HG02981 (cell line): Measurements from ENCODE around the gene AXIN2.
"Not testable (repeated sequence)": the region's sequence is repeated elsewhere in the genome, so short reads cannot be mapped to it uniquely, and the experiment has no call there.

Source experiments
- ATAC-seq: cut with Tn5 transposase; IDR thresholded peaks from one replicate; pipeline ENCODE4 v1.9.1; 2021; ENCODE audit warnings: mild to moderate bottlenecking, moderate library complexity; ENCODE audit not compliant: unreplicated experiment

Gene AXIN2

GRCh38 chr17:65538675-65539529 lies 22.5 kb downstream of the AXIN2 start:
- no peak for ATAC-seq

DNA sequence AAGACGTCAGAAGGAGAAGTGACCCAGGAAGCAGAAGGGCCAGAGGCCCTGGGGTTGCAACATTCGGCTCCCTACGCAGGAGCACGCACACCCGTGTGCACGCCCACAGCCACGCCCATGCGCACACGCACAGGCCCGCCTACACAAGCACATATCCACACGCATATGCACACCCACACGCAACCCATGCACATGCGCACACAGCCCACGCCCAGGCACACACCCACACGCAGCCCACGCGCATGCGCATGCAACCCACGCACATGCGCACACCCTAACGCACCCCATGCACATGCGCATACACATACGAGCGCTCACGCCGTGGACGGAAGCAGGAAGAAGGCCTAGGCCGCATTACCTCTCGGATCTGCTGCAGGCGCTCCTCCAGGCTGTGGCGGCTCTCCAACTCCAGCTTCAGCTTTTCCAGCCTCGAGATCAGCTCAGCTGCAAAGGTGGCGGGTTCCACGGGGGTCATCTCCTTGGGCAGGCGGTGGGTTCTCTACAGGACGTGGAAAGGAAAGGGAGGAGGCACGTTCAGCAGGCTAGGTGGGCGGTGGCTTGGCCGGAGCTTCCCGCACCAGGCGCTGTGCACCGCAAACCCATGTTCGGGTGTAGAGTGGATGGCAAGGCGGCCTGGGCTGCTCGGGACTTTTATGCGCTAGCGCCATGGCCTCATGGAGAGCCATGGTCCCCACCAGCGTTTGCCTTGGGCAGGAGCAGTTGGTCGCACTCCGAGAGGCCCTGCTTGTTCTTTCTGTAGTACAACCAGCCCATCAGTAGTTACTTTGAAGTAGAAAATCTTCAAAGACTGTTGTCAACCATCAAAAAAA lies 23.4 kb downstream of the AXIN2 start:
- no peak for ATAC-seq

DNA sequence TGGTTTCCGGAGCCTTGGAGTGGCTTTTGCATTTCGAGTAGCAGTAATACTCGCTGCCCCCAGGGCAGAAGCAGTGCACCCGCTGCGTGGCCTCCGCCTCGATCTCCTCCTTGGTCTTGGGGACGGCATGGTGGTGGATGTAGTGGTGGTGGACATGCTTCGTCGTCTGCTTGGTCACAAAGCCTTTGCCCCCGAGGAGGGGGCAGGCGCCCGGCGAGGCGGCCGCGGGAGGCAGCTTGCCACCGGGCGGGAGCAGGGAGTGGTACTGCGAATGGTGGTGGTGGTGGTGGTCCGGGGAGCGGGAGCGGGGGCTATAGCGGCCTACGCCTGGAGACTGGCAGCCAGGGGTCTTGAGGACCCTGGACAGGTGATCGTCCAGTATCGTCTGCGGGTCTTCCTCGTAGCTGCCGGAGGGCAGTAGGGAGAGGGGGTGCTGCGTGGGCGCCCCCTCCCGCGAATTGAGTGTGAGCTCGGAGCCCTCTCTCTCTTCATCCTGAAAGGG lies 24.1 kb downstream of the AXIN2 start:
- ATAC-seq: no peak

DNA sequence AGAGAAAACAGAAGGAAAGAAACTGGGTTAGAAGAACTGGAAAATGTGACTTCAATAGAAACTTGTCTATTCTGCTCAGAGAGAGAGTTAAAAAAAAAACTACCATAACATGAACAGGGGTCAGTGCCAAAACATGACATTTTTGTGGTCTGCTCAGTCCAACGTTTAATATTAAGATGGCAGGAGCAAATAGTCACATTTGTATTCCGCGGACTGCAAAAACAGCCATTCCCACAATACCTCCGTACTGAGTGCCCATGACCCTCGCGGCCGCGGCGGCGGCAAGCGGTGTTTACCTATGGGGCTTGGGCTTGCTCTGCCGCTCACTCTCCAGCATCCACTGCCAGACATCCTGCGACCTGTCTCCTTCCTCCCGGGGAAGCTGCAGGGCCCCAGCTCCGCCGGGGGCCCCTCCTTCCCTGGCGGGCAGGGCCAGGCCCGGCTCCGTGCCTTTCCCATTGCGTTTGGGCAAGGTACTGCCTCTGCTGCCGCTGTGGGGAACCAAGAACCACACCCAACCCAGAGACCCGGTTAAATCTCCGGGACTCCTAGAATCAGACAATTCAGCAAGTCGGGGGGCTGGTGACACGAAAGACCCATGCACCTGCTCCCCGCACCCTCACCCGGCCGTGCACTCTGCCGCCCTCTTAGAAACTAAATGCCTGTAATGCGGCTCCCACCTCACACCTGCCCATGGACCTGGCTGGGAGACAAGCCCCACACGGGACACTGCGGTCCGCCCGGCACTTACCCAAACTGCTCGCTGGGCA lies 24.7 kb downstream of the AXIN2 start:
- no peak for ATAC-seq

DNA sequence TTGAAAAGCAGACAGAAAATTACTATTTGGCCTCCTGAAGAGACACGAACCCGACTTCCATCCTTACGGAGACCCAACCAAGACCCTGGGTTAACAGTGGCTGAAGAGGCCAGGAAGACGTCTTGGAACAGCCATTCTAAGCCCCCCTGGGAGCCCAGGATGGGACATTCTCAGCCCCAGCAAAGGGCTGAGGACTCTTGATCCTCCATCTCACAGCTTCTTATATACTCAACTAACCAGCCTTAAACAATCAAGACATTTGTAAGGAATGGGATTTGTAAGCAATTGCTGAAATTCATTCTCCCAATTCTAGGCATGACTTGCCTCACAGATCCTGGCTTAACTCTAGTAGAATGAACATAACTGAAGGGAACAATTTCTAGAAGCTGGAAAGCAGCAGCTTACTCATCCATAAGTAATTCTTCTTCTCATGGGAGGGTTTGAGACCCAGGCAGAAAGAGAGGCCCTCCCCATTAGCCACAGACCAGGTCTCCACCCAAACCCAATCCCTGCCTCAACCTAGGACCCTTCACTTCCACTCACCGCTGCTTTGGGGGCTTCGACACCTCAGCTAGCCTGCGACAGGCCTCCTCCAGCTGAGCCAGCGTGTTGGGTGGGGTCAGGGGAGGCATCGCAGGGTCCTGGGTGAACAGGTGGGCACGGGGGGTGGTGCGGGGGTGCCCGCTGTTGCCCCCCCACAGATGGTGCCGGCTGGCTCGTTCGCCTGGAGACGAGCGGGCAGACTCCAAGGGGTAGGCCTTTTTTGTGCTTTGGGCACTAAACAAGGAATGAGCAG lies 25.5 kb downstream of the AXIN2 start:
- ATAC-seq: no peak

- ATAC-seq: no peak
Observed at GRCh38 chr17:65533852-65534457, 27.5 kb downstream of the AXIN2 start.

DNA sequence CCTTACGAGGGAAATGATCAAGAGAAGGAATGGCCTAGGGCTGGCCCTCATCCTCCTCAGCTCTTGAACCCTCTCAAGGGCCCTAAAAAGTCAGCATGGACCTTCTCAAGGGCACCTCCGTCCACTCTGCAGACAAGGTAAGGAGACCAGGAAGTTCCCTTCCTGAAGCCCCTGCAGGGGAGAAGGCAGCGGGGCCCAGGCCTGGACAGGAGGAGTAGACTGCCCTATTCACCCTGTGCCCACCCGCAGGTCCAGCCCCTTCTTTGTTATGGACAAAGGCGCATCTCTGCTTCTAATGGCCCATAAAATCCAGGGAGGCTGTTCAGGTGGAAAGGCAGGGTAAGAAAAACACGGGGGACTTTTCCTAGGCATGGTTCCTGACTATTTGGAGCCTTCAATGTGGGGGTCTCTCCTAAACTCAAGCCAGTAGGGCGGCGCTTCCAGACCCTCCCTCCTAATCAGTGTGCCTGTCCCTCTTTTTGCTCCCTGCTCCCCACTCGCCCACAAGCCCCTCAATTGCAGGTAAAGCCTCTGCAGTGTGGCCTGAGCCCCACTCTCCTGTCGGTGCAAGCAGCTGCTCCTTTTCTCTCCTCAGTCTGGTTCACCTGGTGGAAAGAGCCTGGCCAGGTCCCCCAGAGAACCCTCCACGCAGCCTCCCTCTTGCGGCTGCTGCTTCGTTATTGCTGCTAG lies 28.2 kb downstream of the AXIN2 start:
- ATAC-seq: no peak

- ATAC-seq: no peak
Observed at GRCh38 chr17:65532101-65532890, 29.2 kb downstream of the AXIN2 start.

DNA sequence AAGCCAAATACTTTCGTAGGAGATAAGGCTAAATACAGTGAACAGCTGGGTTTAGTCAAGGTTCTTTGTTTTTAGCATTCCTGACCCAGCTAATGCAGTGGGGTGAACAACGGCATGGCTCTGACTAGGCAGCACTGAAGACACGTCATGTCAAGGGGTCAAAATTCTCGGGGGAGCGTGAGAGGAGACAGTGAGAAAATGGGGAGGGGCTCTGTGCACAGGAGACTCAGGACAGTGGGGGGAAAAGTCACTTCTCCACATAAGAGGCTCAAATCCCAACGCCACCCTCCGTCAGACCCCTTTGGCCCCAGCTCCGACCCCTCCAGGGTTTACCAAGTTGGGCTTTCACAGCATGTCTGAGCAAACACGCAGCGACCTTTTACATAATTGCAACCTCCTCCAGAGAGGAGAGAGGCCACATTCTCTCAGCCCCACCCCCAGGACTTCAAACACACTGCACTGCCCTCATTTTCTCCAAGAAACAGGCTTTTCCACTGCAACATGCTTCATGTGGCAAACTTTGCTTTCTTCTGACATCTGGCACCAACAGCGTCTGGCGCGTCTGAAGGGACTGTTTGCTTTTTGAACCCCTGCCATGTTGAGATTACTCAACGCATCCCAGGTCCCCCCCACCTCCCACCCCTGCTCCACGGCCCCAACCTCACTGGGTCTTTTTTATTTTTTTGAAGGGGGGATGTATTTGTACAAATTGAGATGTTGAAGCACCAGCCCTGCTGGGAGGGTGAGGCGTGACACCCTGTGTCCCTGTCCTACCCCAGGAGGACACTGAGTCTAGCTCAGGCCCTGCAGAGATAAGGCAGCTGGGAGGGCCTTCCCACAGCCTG lies 30.0 kb downstream of the AXIN2 start:
- ATAC-seq: no peak

- ATAC-seq: no peak
Observed at GRCh38 chr17:65530523-65531255, 30.8 kb downstream of the AXIN2 start.

- no peak for ATAC-seq
Observed at GRCh38 chr17:65529761-65530522, 31.5 kb downstream of the AXIN2 start.

- ATAC-seq: no peak
Observed at GRCh38 chr17:65529040-65529633, 32.3 kb downstream of the AXIN2 start.

GRCh38 chr17:65527857-65528591 lies 33.4 kb downstream of the AXIN2 start:
- ATAC-seq: no peak

DNA sequence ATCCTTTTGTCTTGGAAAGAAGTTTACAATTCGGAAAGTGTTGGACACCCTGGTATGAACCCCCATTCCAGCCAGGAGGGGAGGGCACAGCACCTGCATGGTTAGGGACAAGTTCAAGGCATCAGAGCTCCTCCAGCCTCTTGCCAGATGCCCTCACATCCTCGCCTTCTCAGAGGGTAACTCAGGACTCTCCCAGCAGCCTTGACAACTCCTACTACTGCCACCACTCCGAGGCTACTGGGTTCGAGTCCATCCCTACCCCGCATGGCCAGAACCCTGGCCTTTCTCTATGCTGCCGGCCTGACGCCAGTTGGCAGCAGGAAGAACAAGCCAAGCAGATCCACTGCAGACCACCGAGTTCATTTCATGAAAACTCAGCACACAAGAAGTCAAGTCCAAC lies 34.1 kb downstream of the AXIN2 start:
- ATAC-seq: no peak

- not testable (repeated sequence) for ATAC-seq
Observed at GRCh38 chr17:65526854-65527253, 34.6 kb downstream of the AXIN2 start.
